Testis (tissue), 2 donors: ENCODE measurements around the gene CRADD.

Experiments used
- POLR2A ChIP-seq: fragments of 450-650 bp; IDR thresholded peaks from one replicate; pipeline ENCODE4 v1.6.1; 2017; ENCODE audit warnings: antibody characterized with exemption, mild to moderate bottlenecking, moderate library complexity
- TF ChIP-seq, protein P1 (sequence below), 3 experiments: fragments of 450-650 bp in 2 of 3; fragments of 200-600 bp in 1 of 3; sonication (generic) in 1 of 3; IDR thresholded peaks; one replicate each; pipeline ENCODE4 v1.5.1; 2016 to 2019; ENCODE audit warnings: antibody characterized with exemption in 3 of 3, mild to moderate bottlenecking in 2 of 3, moderate library complexity in 1 of 3

DNA sequence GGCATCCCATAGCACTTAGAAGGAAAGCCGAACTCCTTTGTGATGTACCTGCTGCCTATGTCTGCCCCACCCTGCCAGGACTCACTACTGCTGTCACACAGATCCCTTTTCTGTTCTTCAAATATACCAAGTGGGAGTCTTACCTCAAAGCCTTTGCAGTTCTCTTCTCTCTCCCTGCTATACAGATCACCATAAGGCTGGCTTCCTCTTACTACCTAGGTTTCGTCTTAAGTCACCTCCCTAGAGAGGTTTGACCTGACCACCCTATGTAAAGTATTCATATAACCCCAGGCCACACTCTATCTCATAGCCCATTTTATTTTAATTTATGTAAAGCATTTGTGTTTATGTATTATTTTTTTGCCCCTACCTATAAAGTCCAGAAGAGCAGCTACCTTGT, 117.6 kb downstream of the CRADD start:
- TF ChIP-seq POLR2A, result no peak
- TF ChIP-seq, protein P1, sequence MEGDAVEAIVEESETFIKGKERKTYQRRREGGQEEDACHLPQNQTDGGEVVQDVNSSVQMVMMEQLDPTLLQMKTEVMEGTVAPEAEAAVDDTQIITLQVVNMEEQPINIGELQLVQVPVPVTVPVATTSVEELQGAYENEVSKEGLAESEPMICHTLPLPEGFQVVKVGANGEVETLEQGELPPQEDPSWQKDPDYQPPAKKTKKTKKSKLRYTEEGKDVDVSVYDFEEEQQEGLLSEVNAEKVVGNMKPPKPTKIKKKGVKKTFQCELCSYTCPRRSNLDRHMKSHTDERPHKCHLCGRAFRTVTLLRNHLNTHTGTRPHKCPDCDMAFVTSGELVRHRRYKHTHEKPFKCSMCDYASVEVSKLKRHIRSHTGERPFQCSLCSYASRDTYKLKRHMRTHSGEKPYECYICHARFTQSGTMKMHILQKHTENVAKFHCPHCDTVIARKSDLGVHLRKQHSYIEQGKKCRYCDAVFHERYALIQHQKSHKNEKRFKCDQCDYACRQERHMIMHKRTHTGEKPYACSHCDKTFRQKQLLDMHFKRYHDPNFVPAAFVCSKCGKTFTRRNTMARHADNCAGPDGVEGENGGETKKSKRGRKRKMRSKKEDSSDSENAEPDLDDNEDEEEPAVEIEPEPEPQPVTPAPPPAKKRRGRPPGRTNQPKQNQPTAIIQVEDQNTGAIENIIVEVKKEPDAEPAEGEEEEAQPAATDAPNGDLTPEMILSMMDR (IDR thresholded peaks at IDR 0.05), result no peak
